Measurements from ENCODE around the gene FUBP3.

DNA sequence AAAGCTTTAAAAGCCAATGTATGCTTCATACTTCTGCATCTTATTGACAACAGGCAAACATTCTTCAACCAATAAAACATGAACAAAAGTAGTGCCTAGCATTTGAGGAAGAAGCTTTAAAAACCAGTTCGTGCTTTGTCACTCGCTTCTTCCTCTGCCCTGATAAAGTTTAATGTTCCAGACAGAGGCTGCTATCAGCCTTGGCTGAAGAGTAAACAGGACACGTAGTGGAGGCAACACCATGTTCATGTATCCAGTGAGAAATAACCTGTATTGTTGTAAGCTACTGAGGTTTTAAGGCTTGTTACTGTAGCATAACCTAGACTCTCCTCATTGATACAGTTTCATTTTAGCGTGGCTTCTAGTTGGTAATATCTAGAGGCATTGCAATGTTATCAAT is 3.2 kb upstream of the FUBP3 start:
- TF ChIP-seq, protein P1, sequence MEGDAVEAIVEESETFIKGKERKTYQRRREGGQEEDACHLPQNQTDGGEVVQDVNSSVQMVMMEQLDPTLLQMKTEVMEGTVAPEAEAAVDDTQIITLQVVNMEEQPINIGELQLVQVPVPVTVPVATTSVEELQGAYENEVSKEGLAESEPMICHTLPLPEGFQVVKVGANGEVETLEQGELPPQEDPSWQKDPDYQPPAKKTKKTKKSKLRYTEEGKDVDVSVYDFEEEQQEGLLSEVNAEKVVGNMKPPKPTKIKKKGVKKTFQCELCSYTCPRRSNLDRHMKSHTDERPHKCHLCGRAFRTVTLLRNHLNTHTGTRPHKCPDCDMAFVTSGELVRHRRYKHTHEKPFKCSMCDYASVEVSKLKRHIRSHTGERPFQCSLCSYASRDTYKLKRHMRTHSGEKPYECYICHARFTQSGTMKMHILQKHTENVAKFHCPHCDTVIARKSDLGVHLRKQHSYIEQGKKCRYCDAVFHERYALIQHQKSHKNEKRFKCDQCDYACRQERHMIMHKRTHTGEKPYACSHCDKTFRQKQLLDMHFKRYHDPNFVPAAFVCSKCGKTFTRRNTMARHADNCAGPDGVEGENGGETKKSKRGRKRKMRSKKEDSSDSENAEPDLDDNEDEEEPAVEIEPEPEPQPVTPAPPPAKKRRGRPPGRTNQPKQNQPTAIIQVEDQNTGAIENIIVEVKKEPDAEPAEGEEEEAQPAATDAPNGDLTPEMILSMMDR (IDR thresholded peaks at IDR 0.05), result no peak
- TF ChIP-seq POLR2AphosphoS5 (IDR thresholded peaks at IDR 0.05; ENCODE audit: low read depth, low read length) (no peak), SIN3A (IDR thresholded peaks at IDR 0.05; ENCODE audit: borderline replicate concordance, low read depth, low read length) (no peak), MXI1 (IDR thresholded peaks at IDR 0.05; ENCODE audit: low read depth, low read length) (no peak), EZH2phosphoT487 (IDR thresholded peaks at IDR 0.05; ENCODE audit: borderline replicate concordance, low read depth) (no peak), YY1 (IDR thresholded peaks at IDR 0.05; ENCODE audit: low read depth) (no peak), JUND (IDR thresholded peaks at IDR 0.05) (no peak), NFIC (IDR thresholded peaks at IDR 0.05; ENCODE audit: borderline replicate concordance) (no peak), RCOR1 (IDR thresholded peaks at IDR 0.05; ENCODE audit: low read length) (no peak), EP300 (IDR thresholded peaks at IDR 0.05; ENCODE audit: borderline replicate concordance in 1 of 2, low read depth in 1 of 2, low read length in 1 of 2) (no peak), SMC3 (IDR thresholded peaks at IDR 0.05; ENCODE audit: low read depth, low read length) (no peak)
- TF ChIP-seq, protein P2, sequence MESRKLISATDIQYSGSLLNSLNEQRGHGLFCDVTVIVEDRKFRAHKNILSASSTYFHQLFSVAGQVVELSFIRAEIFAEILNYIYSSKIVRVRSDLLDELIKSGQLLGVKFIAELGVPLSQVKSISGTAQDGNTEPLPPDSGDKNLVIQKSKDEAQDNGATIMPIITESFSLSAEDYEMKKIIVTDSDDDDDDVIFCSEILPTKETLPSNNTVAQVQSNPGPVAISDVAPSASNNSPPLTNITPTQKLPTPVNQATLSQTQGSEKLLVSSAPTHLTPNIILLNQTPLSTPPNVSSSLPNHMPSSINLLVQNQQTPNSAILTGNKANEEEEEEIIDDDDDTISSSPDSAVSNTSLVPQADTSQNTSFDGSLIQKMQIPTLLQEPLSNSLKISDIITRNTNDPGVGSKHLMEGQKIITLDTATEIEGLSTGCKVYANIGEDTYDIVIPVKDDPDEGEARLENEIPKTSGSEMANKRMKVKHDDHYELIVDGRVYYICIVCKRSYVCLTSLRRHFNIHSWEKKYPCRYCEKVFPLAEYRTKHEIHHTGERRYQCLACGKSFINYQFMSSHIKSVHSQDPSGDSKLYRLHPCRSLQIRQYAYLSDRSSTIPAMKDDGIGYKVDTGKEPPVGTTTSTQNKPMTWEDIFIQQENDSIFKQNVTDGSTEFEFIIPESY (IDR thresholded peaks at IDR 0.05; ENCODE audit: borderline replicate concordance, low read depth), result no peak
